ENCODE data around the gene DDX54. TPM values are rescaled to one million over a fixed set of nuclear protein-coding genes. Genes with fewer than 3 reads are reported as not detected.

Gene DDX54
- total RNA-seq, 1 donor from 2014 or later: 53.5 TPM

GRCh38 chr12:113109872-113110599 is 75.2 kb downstream of the DDX54 start:
- Mint-ChIP-seq H3K27me3 (ENCODE audit: low read depth, unreplicated experiment) (peaks cover 62% of the 10 kb centered on the region), H3K4me3 (ENCODE audit: unreplicated experiment) (no peak overlapping the region), H3K4me1 (ENCODE audit: low read depth, unreplicated experiment) (no peaks in the 10 kb centered on the region), H3K27ac (ENCODE audit: unreplicated experiment) (no peak overlapping the region), H3K9me3 (ENCODE audit: unreplicated experiment) (no peaks in the 10 kb centered on the region), H3K36me3 (ENCODE audit: low read depth, unreplicated experiment) (no peaks in the 10 kb centered on the region)
- H3K9ac ChIP-seq (ENCODE audit: low read length): no peak overlapping the region
- H2AFZ ChIP-seq (ENCODE audit: low read depth, low read length): no peak overlapping the region
- no peaks in the 10 kb centered on the region for H3K4me1 ChIP-seq (ENCODE audit: insufficient read depth, low read length)
- FAIRE-seq (no peak), DNase-seq (ENCODE audit: low read depth) (no peak)
- H3K9me3 ChIP-seq (ENCODE audit: insufficient read depth, low read depth, low read length): no peaks in the 10 kb centered on the region
- no peak overlapping the region for H3K4me2 ChIP-seq (ENCODE audit: low read length)
- H3K4me3 ChIP-seq (ENCODE audit: insufficient read depth, low read depth, low read length): no peak overlapping the region
- H3K36me3 ChIP-seq (ENCODE audit: insufficient read depth, low read length): no peaks in the 10 kb centered on the region
- peaks cover 11% of the 10 kb centered on the region for H3K27me3 ChIP-seq (ENCODE audit: insufficient read depth, low read length)
- H3K79me2 ChIP-seq (ENCODE audit: insufficient read depth, low read length): no peaks in the 10 kb centered on the region
- no peaks in the 10 kb centered on the region for H4K20me1 ChIP-seq (ENCODE audit: insufficient read depth, low read length)
- H3K27ac ChIP-seq (ENCODE audit: low read depth, low read length): no peak overlapping the region
- TF ChIP-seq EZH2 (IDR thresholded peaks at IDR 0.05; ENCODE audit: insufficient read depth, low read length): no peak
- no peak for TF ChIP-seq CTCF (IDR thresholded peaks at IDR 0.05; ENCODE audit: insufficient read depth, low read depth, low read length)

- Histone ChIP-seq H3K9ac (ENCODE audit: low read length) (no peak overlapping the region), H3K27ac (ENCODE audit: low read depth, low read length) (no peak overlapping the region), H2AFZ (ENCODE audit: low read depth, low read length) (no peak overlapping the region), H3K27me3 (ENCODE audit: insufficient read depth, low read length) (peaks cover 11% of the 10 kb centered on the region), H3K9me3 (ENCODE audit: insufficient read depth, low read depth, low read length) (no peaks in the 10 kb centered on the region), H3K36me3 (ENCODE audit: insufficient read depth, low read length) (no peaks in the 10 kb centered on the region), H3K4me3 (ENCODE audit: insufficient read depth, low read depth, low read length) (no peak overlapping the region), H3K4me2 (ENCODE audit: low read length) (no peak overlapping the region), H3K79me2 (ENCODE audit: insufficient read depth, low read length) (no peaks in the 10 kb centered on the region), H3K4me1 (ENCODE audit: insufficient read depth, low read length) (no peaks in the 10 kb centered on the region), H4K20me1 (ENCODE audit: insufficient read depth, low read length) (no peaks in the 10 kb centered on the region)
- Mint-ChIP-seq H3K27me3 (ENCODE audit: low read depth, unreplicated experiment) (peaks cover 68% of the 10 kb centered on the region), H3K4me3 (ENCODE audit: unreplicated experiment) (no peak overlapping the region), H3K9me3 (ENCODE audit: unreplicated experiment) (no peaks in the 10 kb centered on the region), H3K4me1 (ENCODE audit: low read depth, unreplicated experiment) (no peaks in the 10 kb centered on the region), H3K36me3 (ENCODE audit: low read depth, unreplicated experiment) (no peaks in the 10 kb centered on the region), H3K27ac (ENCODE audit: unreplicated experiment) (no peak overlapping the region)
- TF ChIP-seq CTCF (IDR thresholded peaks at IDR 0.05; ENCODE audit: insufficient read depth, low read depth, low read length) (no peak), EZH2 (IDR thresholded peaks at IDR 0.05; ENCODE audit: insufficient read depth, low read length) (no peak)
- FAIRE-seq: no peak
- DNase-seq (ENCODE audit: low read depth): no peak
These were observed 75.9 kb downstream of the DDX54 start for GRCh38 chr12:113109360-113109759.

GRCh38 chr12:113108308-113108707 is 77.0 kb downstream of the DDX54 start:
- no peaks in the 10 kb centered on the region for H3K9me3 ChIP-seq (ENCODE audit: insufficient read depth, low read depth, low read length)
- Mint-ChIP-seq H3K27ac (ENCODE audit: unreplicated experiment) (no peak overlapping the region), H3K4me1 (ENCODE audit: low read depth, unreplicated experiment) (no peaks in the 10 kb centered on the region), H3K4me3 (ENCODE audit: unreplicated experiment) (no peak overlapping the region), H3K27me3 (ENCODE audit: low read depth, unreplicated experiment) (peaks cover 67% of the 10 kb centered on the region), H3K36me3 (ENCODE audit: low read depth, unreplicated experiment) (no peaks in the 10 kb centered on the region), H3K9me3 (ENCODE audit: unreplicated experiment) (no peaks in the 10 kb centered on the region)
- no peak overlapping the region for H3K27ac ChIP-seq (ENCODE audit: low read depth, low read length)
- peaks cover 11% of the 10 kb centered on the region for H3K27me3 ChIP-seq (ENCODE audit: insufficient read depth, low read length)
- no peaks in the 10 kb centered on the region for H4K20me1 ChIP-seq (ENCODE audit: insufficient read depth, low read length)
- H3K79me2 ChIP-seq (ENCODE audit: insufficient read depth, low read length): no peaks in the 10 kb centered on the region
- FAIRE-seq (no peak), DNase-seq (ENCODE audit: low read depth) (no peak)
- no peak overlapping the region for H3K9ac ChIP-seq (ENCODE audit: low read length)
- H2AFZ ChIP-seq (ENCODE audit: low read depth, low read length): no peak overlapping the region
- TF ChIP-seq CTCF (IDR thresholded peaks at IDR 0.05; ENCODE audit: insufficient read depth, low read depth, low read length): no peak
- no peak for TF ChIP-seq EZH2 (IDR thresholded peaks at IDR 0.05; ENCODE audit: insufficient read depth, low read length)
- no peak overlapping the region for H3K4me3 ChIP-seq (ENCODE audit: insufficient read depth, low read depth, low read length)
- H3K36me3 ChIP-seq (ENCODE audit: insufficient read depth, low read length): no peaks in the 10 kb centered on the region
- no peaks in the 10 kb centered on the region for H3K4me1 ChIP-seq (ENCODE audit: insufficient read depth, low read length)
- no peak overlapping the region for H3K4me2 ChIP-seq (ENCODE audit: low read length)

All from astrocyte (in vitro differentiated cells and primary cell).